C4-2B (cell line): ENCODE data around the gene HS6ST3.
"Not testable (repeated sequence)": the region's sequence is repeated elsewhere in the genome, so short reads cannot be mapped to it uniquely, and the experiment has no call there.

Experiments
- H3K27ac ChIP-seq: fragments of 450-650 bp; 2 replicates; pipeline ENCODE4 v1.5.1; 2017
- ZFX ChIP-seq: fragments of 450-650 bp; IDR thresholded peaks from 2 replicates; pipeline ENCODE4 v1.6.1; 2017
- TF ChIP-seq, protein P1 (sequence below): fragments of 450-650 bp; conservative IDR thresholded peaks from 2 replicates; pipeline ENCODE4 v1.5.1; 2017; ENCODE audit warnings: mild to moderate bottlenecking

Gene HS6ST3

DNA sequence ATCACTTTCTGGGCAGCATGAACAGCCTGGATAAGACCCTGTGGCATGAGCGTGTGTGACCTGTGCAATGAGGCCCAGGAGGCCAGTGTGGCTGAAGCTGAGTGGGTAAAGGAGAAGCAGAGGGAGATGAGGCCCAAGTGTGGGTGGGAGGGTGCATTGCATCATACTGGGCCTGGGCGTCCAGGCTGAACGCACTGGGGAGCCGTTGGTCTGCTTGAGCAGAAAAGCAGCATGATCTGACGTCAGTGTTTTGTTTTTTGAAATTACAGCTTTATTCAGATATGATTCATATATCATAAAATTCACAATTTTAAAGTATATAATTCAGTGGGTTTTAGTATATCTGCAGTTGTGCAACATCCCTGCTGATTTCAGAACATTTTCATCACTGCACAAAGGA is 409.7 kb downstream of the HS6ST3 start:
- no peak for TF ChIP-seq ZFX
- TF ChIP-seq, protein P1, sequence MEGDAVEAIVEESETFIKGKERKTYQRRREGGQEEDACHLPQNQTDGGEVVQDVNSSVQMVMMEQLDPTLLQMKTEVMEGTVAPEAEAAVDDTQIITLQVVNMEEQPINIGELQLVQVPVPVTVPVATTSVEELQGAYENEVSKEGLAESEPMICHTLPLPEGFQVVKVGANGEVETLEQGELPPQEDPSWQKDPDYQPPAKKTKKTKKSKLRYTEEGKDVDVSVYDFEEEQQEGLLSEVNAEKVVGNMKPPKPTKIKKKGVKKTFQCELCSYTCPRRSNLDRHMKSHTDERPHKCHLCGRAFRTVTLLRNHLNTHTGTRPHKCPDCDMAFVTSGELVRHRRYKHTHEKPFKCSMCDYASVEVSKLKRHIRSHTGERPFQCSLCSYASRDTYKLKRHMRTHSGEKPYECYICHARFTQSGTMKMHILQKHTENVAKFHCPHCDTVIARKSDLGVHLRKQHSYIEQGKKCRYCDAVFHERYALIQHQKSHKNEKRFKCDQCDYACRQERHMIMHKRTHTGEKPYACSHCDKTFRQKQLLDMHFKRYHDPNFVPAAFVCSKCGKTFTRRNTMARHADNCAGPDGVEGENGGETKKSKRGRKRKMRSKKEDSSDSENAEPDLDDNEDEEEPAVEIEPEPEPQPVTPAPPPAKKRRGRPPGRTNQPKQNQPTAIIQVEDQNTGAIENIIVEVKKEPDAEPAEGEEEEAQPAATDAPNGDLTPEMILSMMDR = no peak
- H3K27ac ChIP-seq = no peak overlapping the region

DNA sequence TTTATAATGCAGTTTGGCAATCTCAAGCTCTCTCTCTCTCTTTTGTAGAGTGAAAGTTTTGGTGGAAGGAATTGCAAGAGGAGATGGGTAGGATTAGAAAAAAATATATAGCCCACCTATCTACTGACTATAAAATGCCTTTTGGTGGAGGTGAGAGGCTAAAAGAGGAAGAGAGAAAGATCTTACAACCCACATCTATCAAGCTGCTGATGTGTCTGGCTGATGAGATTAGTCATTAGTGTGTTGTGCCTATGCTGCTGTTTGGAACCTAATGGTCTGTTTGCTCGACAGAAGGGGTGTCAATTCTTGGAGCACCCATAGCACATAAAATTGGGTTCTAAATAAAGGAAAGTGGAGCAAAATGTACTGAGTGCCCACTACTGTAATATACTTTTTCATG is 411.0 kb downstream of the HS6ST3 start:
- TF ChIP-seq, protein P1 = no peak
- no peak for TF ChIP-seq ZFX
- H3K27ac ChIP-seq = no peak overlapping the region

DNA sequence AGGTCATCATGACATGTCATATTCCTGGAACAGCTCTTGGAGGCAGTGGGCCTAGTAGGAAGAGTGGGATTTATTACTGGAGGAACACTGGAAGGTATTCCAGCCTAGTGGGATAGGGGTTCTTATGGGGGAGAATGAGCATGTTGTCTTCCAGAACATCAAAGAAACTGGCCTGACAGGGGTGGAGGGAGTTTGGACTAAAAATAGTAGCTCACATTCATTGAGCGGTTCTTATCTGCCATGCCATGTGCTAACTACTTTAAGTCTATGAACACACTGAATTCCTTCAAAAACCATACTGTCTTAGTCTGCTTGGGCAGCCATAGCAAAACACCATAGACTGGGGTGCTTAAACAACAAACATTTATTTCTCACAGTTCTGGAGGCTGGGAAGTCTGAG is 413.6 kb downstream of the HS6ST3 start:
- no peak overlapping the region for H3K27ac ChIP-seq
- TF ChIP-seq, protein P1 = no peak
- no peak for TF ChIP-seq ZFX

DNA sequence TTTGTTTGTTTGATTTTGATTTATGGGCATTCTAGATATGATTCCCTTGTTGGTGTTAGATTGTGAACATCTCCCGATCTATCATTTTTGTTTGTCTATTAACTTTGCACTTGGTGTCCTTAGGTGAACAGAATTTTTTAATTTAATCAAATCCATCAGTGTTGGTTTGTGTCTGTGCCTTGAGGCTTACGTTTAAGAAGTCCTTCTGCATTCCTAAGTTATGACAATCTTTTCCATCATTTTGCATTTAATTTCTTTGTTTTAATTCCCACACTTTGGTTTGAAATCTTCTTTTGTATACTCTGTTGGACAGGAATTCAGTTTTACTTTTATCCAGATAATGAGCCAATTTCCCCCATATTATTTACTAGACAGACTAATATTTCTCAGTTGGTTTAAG is 421.7 kb downstream of the HS6ST3 start:
- TF ChIP-seq, protein P1 = no peak
- no peak for TF ChIP-seq ZFX
- H3K27ac ChIP-seq = no peak overlapping the region

DNA sequence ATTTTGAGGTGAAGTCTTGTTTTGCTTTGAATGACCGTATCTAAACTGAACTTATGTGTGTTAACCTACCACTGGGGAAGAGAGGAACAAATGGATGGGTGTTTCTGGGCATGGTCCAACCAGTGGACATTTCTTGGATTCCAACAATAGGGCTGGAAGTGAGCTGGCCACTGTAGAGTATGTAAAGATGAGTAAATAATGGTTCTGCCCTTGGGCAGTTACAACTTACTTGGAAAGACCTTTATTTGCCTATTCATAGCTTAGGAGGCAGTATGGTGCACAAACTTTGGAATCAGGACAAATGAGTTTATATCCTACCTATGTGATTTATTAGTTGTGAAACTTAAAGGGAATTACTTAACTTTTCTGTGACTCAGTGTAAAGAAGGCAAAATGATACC is 429.5 kb downstream of the HS6ST3 start:
- no peak for TF ChIP-seq ZFX
- TF ChIP-seq, protein P1 = no peak
- H3K27ac ChIP-seq = no peak overlapping the region

DNA sequence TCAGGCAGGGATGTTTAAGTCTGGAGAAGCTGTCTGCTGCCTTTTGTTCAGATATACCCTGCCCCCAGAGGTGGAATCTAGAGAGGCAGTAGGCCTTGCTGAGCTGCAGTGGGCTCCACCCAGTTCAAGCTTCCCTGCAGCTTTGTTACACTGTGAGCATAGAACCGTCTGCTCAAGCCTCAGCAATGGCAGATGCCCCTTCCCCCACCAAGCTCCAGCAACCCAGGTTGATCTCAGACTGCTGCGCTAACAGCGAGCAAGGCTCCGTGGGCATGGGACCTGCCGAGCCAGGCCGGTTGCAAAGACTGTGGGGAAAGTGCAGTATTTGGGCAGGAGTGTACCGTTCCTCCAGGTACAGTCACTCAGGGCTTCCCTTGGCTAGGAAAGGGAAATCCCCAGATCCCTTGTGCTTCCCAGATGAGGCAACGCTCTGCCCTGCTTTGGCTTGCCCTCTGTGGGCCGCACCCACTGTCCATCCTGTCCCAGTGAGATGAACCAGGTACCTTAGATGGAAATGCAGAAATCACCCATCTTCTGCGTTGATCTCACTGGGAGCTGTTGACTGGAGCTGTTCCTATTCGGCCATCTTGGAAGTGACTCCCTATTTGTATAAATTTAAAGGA is 434.6 kb downstream of the HS6ST3 start:
- H3K27ac ChIP-seq = not testable (repeated sequence)

DNA sequence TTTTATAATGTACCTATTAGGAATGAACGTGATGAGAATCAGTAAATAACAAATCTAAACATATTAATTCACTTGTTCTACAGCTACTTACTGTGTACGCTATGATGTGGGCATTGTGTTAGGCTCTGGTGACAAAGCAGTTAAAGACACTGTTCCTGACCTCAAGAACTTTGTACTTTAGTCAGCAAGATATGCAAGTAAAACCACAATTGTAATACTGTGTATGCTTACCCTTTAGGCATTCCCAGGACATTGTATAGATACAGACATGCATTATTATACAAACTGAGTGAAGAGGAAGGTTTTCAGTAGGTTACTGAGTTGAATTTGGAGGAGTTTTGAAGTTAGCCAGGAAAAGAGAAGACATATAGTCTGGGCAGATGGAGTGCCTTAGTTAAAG is 435.8 kb downstream of the HS6ST3 start:
- no peak overlapping the region for H3K27ac ChIP-seq
- TF ChIP-seq, protein P1 = no peak
- TF ChIP-seq ZFX = no peak

DNA sequence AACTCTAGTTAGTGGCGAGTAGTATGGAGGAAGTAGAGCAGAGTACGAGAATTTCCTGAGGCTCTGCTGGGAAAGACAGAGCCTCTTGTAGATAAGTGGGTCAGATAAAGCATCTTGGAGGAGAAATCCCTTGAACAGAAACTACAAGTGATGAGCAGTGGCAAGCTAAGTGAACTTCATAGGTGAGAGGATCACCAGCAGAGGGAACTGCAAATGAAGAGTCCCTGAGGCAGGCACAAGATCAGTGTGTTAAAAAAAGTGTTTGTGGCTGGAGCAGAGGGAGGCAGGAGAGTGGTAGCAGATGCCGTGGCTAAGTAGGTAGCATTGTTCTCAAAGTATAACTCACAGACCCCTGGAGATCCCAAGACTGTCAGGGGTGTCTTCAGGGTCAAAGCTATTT is 437.6 kb downstream of the HS6ST3 start:
- TF ChIP-seq, protein P1 = no peak
- TF ChIP-seq ZFX = no peak

More for the DNA sequence above, 437.6 kb downstream of the HS6ST3 start:
- no peak overlapping the region for H3K27ac ChIP-seq
